Medulla oblongata (tissue), 1 donor: ENCODE results near the gene TBCK.
A peak's percentile ranks its signal among the peaks of the same experiment; 100 is the strongest.
"Not testable (repeated sequence)": the region's sequence is repeated elsewhere in the genome, so short reads cannot be mapped to it uniquely, and the experiment has no call there.

Experiments used
- DNase-seq: peaks from one replicate; pipeline ENCODE4 v3.0.0-alpha.2; 2015; ENCODE audit errors: extremely low spot score

The TBCK gene

DNA sequence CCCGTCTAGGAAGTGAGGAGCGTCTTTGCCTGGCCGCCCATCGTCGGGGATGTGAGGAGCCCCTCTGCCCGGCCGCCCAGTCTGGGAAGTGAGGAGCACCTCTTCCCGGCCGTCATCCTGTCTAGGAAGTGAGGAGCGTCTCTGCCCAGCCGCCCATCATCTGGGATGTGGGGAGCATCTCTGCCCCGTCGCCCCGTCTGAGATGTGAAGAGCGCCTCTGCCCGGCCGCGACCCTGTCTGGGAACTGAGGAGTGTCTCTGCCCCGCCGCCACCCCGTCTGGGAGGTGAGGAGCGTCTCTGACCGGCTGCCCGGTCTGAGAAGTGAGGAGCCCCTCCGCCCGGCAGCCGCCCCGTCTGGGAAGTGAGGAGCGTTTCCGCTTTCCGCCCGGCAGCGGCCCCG lies 5.2 kb upstream of the TBCK start:
- not testable (repeated sequence) for DNase-seq

DNA sequence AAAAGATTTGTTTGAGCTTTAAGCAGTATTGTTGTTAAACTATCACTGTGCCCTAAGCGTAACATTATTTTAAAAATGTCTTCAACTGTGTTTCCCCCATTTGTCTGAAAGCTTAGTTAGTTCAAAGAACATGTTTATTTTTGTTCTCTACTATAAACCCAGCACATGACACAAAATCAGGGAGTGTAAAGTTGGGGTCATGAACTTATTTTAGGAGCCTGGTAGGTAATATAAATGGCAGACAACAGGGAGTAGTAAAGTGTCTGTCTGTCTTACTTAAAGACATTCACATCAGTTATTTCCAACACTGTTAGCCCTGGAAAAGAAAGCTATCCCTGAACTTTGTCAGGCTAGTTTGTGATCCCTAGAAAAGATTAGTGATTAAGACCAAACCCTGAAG lies 4.2 kb upstream of the TBCK start:
- DNase-seq, result no peak

DNA sequence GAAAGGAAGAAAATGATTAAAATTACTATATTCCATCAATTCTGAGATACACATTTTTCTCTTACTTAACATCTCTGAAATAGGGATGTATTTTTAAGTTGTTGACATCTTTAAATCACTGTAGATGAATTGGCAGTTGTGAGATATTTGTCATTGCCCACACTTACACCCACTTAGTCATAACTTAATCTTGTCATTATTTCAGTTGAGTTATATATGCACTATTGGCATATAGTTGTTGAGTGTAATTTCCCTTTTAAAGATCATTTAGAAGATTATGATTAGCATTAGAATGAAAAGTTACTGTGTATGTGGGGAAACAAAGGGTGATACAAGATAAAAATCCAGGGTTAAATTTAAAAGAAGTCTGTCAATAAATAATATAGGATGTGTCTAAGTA lies 2.5 kb upstream of the TBCK start:
- no peak for DNase-seq

DNA sequence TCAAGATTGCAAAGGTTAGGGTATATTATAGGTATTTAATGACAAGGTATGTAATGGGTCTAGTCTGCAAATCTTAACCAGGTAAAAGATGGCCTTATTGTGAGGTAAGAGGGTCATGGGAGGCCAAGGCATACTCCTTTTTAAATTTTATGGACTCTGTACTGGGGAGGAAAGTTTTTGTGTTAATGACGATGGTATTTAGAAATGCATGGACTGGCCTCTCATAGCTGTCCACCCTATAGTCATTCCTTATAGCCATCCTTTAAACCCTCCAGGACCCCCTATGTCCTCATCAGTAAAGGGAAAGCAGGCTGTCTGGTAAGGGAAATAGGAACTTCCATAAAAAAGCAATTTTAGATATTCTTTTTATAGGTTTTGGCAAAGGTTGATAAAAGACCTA lies 1.8 kb upstream of the TBCK start:
- no peak for DNase-seq

DNA sequence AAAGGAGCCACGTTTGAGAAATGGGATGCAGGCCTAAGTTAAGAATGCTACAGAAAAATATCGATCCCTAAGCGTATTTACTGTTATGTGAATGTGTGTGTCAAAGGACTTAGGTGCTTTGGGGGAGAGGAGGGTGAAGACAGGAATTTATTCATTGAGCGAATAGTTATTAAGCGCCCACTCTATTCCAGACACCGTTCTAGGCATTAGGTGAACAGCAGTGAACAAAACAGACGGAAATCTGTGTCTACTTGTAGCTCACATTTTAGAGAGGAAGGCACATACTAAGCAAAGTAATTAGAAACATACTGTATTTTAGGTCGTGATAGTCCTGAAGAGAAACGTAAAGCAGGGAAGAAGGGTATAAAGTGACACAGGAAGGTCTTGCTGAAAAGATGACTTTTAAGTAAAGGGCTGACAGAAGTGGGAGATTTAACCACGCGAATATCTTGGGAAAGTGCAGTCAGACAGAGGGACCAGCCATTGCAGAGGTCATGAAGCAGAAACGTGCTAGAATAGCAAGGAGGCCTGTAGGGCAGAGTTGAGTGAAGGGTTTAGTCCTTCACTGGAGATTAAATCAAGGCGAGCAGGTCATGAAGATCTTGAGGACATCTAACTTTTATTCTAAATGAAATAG lies 882 bp upstream of the TBCK start:
- no peak for DNase-seq

DNA sequence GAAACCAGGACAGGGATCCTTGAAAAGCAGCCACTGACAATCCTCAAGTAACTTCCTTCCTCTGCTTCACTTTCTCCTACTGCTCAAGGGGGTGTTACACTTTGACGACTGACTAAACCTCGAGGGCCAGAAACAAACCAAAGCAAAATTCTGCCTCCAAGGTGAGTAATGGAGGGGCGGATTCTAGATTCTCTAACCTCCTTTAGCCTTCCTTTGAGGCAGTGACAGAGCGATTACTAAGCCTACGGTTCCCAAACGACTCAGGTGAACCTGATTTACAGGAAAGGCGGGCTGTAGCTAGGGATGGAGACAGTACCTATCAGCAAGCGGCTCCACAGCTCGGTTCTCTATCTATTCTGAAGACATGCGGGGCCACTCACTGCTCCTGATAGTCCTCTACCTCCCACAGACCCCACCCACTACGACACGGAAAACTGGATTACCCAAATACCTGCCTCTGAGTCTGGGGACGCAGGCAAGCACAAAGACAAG lies 487 bp downstream of the TBCK start:
- peak; percentile 14 for DNase-seq

DNA sequence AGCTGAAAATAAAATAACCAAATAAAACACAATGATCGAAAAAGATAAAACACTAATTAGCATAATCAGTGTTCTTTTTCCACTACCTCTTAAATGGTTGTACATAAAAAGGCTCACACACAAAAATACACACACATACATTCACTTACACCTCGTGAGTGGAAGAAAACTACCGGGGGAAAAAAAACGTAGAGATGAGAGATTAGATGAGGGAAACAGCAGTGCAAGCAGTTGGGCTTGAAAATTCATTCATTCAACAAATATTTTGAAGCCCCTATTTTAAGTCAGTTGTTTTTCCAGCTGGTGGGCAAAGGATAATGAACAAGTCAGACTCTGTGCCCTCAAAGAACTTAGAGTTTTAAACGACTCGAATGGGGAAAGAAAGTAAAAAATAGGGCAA lies 1.0 kb downstream of the TBCK start:
- DNase-seq, result no peak

DNA sequence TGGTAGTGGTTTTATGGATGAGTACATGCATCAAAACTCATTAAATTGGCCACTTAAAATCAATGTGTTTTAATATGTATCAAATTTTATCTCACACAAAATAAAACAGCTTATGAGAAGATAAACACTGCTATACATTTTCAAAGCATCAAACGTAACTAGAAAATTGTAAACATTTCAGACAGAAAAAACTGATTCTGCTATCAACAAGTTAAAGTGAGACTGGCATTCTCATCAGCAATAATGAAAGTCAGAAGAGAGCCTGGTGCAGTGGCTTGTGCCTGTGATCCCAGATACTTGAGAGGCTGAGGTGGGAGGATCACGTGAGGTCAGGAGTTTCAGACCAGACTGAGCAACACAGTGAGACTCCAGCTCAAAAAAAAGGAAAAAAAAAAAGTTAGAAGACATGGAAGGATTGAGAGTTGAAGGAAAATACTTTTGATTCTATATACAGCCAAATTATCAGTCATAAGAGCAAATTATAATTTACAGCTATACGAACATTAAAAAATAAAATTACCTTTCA lies 2.9 kb downstream of the TBCK start:
- no peak for DNase-seq

DNA sequence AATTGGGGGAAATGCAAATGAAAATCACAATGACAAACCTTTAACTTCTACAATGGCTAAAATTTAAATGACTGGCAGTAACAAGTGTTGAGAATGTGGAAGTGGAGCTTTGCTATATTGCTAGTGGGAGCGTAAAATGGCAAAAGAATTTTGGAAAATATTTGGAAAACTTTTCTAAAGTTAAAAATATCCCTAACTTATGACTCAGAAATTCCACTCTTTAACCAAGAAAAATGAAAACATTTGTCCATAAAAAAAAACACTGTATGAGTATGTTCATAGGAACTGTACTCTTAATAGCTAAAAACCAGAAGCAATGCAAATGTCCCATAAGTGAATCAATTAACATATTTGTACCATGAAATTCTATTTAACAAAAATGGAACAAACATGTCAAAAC lies 3.6 kb downstream of the TBCK start:
- no peak for DNase-seq

DNA sequence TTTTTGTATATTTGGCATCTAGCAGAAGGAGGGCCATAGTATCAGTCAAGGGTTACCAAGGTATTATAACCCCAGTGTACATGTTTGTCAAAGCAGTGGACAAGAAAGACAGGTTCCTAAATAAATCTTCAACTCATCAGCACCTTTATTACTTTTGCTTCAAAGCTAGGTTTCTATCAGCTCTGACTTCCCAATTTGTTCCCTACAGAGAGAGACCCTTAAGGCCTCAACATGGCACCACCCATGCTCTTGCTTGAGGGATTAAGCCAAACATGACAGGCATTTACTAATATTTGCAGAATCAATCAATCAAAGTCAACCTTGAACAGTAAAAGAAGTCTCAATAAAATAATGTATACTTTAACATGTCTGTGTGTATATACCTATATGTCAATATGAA lies 9.4 kb downstream of the TBCK start:
- no peak for DNase-seq

DNA sequence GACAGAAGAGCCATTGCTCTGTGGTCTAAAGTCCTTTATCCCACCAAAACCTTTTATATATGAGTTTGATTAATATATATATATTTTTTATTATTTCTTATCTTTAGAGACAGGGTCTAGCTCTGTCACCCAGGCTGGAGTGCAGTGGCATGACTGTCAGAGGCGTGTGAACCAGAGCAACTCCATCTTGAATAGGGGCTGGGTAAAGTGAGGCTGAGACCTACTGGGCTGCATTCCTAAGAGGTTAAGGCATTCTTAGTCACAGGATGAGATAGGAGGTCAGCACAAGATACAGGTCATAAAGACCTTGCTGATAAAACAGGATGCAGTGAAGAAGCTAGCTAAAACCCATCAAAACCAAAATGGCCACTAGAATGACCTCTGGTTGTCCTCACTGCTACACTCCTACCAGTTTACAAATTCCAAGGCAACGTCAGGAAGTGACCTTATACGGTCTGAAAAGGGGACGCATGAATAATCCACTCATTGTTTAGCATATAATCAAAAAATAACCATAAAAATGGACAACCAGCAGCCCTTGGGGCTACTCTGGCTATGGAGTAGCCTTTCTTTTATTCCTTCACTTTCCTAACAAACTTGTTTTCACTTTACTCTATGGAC lies 10.5 kb downstream of the TBCK start:
- no peak for DNase-seq

DNA sequence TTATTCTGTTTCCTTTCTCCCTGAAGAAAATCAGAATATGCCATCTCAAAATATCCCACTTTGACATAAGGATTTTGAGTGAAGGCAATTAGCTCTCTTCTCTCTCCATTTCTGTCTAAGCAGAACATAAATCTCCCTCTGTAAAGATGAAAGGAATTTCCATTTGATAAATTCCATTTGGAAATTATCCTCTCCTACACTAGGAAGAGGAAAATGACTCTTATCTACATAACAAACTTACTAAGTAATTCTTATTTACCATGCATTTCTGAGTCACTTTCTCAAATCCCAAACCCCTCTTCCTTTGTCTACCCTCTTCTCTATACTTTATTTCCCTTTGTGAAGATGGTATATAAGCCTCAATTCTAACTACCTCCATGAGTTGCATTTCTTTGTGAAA lies 11.4 kb downstream of the TBCK start:
- DNase-seq, result no peak

DNA sequence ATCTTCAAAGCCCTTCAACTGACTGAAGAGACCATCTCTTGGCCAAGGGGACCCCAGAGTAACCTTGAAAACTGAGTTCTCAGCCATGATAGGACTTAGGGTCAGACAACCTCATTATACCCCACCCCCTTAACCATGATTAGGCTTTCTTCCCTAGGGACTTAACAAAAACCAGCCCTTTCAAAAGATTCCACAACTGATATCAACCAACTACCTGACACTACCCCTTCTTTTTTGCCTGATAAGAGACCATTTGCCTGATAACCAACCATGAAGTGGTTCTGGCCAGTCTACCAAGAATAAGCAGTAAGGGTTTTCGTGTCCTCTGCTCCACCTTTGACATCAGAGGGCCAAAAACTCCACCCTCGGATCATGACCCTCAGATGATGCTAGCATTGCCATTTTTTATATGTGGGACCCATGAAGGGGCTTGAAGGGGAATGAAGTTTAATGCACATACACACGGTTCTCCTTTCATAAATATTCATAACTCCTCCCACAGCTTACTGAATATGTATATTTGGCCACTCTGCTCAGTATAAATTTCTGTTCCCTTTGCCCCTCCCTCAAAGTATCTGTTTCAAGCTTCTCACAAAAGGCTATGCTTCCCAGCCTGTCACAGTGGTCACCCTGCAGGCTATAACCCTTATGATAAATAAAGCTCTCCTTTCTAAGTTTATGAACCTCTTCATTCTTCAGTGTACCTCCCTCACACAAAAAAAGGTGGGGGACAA lies 12.3 kb downstream of the TBCK start:
- DNase-seq, result no peak

DNA sequence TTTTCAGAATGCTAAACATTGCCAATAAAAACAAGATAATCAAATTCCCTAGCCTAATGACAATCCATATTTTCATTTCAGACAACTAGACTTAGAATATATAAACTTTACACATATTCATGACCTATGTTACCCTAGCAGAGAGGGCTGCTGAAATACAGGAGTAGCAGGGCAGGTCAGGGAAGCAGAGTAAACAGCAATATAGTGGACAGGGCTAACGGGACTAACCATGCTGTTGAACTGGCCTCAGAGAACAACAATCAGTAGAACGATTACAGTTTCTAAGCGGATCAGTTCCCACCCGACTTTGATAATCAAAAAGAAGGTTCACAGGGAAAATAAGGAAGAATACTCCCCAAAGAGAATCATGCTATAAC lies 14.0 kb downstream of the TBCK start:
- no peak for DNase-seq

DNA sequence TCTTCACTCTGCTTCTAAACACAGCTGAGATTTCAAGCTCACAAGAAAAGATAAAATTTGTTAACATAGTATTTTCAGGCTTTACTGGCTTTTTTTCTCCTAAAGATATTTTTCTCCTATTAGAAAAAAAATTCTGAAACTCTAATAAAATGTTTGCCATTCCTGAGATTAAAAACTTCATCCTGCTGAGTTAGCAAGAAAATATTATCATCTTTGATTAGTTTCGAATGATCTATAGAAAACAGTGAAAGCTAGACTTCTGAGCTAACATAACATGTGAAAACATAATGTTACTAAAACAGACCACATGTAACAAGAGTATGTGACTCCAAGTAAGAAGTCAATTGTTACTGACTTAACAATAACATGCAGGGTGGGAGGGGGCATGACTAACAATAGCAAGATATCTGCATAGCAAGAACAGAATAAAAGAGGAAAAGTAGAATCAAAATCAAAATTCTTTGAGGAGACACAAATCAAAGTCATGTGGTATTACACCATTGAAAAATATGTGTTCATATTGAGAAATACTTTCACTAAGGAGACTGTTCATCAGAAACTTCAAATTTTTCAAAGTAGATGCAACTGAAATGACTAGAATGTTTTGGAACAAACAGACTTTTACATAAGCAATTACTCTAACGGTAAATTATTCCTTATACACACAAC lies 14.5 kb downstream of the TBCK start:
- DNase-seq, result no peak

DNA sequence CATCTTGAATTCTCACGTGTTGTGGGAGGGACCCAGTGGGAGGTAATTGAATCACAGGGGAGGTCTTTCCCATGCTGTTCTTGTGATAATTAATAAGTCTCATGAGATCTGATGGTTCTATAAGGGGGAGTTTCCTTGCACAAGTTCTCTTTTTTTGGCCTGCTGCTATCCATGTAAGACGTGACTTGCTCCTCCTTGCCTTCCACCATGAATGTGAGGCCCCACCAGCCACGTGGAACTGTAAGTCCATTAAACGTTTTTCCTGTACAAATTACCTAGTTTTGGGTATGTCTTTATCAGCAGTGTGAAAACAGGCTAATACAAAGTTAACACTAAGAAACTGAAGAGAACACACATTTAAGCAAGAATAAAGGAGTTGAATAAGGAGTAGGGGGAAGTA lies 16.0 kb downstream of the TBCK start:
- DNase-seq, result no peak

DNA sequence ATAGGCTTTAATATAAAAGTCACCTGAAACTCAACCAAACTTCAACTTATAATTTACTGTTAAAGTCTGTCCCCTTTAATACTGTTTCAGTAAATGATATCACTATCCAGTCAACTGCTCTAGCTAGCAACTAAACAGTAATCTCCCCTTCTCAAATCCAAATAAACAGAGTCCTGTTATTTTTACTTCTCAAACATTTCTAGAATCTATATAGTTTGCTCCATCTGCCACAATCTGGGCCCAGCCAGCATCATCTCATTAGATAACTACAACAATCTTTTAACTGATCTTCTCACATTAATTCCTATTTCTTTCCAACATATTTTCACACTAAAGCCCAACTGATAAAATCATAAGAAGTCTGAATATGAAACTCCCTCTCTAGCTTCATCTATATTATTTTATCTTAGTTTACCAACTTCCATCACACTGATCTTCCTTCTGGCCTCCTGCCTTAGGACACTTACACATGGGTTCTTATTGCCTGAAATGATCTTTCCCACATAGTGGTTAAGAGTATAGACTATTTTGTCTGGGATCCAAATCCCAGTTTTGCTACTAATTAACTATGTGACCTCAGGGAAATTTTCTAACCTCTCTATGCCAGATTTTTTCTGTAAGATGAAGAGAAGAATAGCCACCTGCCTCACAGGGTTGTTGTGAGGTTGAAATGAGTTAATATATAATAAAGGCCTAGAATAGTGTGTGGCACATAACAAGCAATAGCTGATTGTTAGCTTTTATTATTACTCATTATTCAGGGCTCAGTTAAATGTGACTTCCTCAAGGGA lies 18.6 kb downstream of the TBCK start:
- DNase-seq, result no peak

DNA sequence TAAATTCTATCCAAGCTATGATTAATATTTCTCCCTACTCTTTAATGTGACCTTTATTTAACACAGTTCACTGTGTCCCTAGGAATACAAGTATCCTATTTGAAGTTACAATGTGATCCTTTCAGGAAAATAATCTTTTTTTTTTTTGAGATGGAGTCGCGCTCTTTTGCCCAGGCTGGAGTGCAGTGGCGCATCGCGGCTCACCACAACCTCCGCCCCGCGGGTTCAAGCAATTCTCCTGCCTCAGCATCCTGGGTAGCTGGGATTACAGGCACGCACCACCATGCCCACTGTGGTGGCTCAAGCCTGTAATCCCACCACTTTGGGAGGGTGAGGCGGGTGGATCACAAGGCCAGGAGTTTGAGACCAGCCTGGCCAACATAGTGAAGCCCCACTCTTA lies 21.9 kb downstream of the TBCK start:
- no peak for DNase-seq

DNA sequence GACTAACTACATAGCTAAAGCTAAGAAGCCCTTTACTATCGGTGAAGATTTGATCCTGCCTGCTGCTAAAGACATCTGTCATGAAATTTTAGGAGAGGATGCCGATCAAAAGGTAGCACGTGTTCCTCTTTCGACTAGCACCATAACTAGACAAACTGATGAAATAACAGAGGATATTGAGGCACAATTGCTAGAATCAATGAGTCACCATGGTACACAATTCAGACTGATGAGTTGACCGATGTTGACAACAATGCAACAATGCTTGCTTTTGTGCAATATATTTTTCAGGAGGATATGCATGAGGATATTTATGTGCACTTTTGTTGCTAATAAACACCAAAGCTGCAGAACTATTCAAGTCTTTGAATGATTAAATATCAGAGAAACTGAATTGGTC lies 24.3 kb downstream of the TBCK start:
- no peak for DNase-seq

DNA sequence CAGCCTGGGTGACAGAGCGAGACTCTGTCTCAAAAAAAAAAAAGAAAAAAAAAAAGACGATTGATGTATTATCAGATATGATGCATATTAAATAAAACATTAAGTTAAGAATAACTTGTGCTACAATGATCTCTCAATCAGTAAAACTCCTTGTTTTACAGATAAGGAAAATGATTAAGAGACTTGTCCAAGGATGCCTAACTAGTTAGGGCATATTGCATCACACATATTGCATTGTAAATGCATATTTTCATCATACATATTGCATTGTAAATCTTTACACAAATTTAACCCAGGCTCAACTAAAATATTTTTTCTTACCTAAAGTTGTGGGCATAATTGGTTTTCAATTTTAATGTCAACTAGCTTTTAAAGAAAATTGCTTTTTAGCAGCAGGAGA lies 26.3 kb downstream of the TBCK start:
- no peak for DNase-seq

DNA sequence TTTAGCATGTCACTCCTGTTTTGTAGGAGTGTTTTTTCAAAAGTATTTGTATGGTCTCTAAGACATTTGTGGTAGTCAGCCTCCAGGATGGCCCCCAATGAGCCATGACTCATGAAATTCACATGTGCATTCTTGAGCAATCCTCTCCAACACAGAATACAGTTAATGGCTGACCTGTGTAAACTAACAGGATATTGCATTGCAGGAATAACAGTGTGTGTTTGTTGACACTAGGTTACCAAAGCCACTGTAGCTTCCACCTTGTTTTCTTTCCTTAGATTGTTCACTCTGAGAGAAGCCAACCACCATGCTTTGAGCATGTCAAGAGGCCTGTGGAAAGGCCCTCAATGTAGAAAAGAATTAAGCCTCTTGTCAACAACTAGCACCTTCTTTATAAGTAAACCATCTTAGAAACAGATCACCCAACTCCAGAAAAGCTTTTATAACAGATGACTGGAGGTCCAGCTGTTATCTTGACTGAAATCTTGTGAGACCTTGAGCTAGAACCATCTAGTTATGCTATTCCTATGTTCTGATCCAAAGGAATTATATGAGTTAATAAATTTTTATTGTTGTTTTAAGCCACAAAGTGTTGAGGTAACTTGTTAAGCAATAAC lies 28.5 kb downstream of the TBCK start:
- DNase-seq, result no peak
